Measurements from ENCODE around the gene HIP1R. TPM values are rescaled to one million over a fixed set of nuclear protein-coding genes. Genes with fewer than 3 reads are reported as not detected.
"Not testable (repeated sequence)": the region's sequence is repeated elsewhere in the genome, so short reads cannot be mapped to it uniquely, and the experiment has no call there.

The HIP1R gene
- total RNA-seq, 1 donor from 2014 or later = 22.2 TPM

DNA sequence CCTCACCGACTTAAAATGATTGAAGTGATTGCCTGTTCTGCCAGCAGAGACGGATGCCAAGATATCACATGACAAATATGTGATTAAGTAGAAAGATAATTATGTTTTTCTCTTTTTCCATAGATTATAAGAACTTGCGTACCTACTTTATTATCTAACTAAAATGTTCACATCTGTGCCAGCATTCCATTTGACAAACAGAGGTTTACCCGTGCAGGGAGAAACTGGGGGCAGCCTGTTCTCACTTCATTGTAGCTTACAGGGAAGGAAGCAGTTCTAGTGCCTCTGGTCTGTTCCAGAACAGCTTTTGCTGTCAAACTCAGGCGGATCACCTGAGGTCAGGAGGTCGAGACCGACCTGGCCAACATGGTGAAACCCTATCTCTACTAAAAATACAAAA is 31.3 kb upstream of the HIP1R start:
- TF ChIP-seq EZH2 (IDR thresholded peaks at IDR 0.05; ENCODE audit: insufficient read depth, low read length) = no peak
- TF ChIP-seq, protein P1, sequence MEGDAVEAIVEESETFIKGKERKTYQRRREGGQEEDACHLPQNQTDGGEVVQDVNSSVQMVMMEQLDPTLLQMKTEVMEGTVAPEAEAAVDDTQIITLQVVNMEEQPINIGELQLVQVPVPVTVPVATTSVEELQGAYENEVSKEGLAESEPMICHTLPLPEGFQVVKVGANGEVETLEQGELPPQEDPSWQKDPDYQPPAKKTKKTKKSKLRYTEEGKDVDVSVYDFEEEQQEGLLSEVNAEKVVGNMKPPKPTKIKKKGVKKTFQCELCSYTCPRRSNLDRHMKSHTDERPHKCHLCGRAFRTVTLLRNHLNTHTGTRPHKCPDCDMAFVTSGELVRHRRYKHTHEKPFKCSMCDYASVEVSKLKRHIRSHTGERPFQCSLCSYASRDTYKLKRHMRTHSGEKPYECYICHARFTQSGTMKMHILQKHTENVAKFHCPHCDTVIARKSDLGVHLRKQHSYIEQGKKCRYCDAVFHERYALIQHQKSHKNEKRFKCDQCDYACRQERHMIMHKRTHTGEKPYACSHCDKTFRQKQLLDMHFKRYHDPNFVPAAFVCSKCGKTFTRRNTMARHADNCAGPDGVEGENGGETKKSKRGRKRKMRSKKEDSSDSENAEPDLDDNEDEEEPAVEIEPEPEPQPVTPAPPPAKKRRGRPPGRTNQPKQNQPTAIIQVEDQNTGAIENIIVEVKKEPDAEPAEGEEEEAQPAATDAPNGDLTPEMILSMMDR (IDR thresholded peaks at IDR 0.05; ENCODE audit: insufficient read depth, low read depth, low read length) = no peak
- H3K4me1 Mint-ChIP-seq (ENCODE audit: low read depth, unreplicated experiment) = peaks cover 8% of the 10 kb centered on the region
- FAIRE-seq = no peak

DNA sequence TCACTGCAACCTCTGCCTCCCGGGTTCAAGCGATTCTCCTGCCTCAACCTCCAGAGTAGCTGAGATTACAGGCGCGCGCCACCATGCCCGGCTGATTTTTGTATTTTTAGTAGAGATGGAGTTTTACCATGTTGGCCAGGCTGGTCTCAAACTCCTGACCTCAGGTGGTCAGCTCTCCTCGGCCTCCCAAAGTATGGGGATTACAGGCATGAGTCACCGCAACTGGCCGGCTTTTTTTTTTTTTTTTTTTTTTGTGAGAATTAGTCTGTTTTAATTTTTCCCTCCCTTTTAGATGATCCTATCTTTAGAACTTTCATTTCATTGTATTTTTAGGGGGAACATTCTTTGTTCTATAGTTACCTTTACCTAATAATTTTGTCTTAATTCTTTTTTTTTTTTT is 30.3 kb upstream of the HIP1R start:
- not testable (repeated sequence) for H3K4me3 Mint-ChIP-seq (ENCODE audit: unreplicated experiment)

More for the DNA sequence above, 31.3 kb upstream of the HIP1R start:
- Histone ChIP-seq H3K27ac (ENCODE audit: low read depth, low read length) (no peak overlapping the region), H3K27me3 (ENCODE audit: insufficient read depth, low read length) (no peaks in the 10 kb centered on the region), H2AFZ (ENCODE audit: low read depth, low read length) (no peak overlapping the region), H3K4me3 (ENCODE audit: insufficient read depth, low read depth, low read length) (no peak overlapping the region), H4K20me1 (ENCODE audit: insufficient read depth, low read length) (no peaks in the 10 kb centered on the region), H3K4me1 (ENCODE audit: insufficient read depth, low read length) (no peaks in the 10 kb centered on the region), H3K9ac (ENCODE audit: low read length) (no peak overlapping the region), H3K4me2 (ENCODE audit: low read length) (no peak overlapping the region), H3K9me3 (ENCODE audit: insufficient read depth, low read depth, low read length) (no peaks in the 10 kb centered on the region), H3K36me3 (ENCODE audit: insufficient read depth, low read length) (no peaks in the 10 kb centered on the region), H3K79me2 (ENCODE audit: insufficient read depth, low read length) (no peaks in the 10 kb centered on the region)
- no peak overlapping the region for H3K27ac Mint-ChIP-seq (ENCODE audit: unreplicated experiment)
- no peak overlapping the region for H3K4me3 Mint-ChIP-seq (ENCODE audit: unreplicated experiment)
- DNase-seq (ENCODE audit: low read depth) = no peak
- H3K9me3 Mint-ChIP-seq (ENCODE audit: unreplicated experiment) = peaks cover 3% of the 10 kb centered on the region
- peaks cover 9% of the 10 kb centered on the region for H3K27me3 Mint-ChIP-seq (ENCODE audit: low read depth, unreplicated experiment)
- H3K36me3 Mint-ChIP-seq (ENCODE audit: low read depth, unreplicated experiment) = peaks cover 6% of the 10 kb centered on the region

DNA sequence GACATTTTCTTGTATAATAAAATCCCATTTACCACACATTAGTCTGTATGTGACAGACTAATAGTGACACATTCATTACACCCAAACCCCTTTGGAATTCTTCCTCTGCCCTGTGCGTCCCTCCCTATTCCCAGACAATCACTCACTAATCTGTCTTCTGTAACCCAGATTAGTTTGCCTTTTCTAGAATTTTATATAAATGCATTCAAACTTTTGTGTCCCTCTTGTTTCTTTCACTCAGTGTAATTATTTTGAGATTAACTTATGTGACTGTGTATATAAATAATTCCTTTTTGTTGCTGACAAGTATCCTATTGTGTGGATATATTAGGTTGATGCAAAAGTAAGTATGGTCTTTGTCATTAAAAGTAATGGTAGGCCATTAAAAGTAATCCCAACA is 27.6 kb upstream of the HIP1R start:
- H3K4me3 ChIP-seq (ENCODE audit: insufficient read depth, low read depth, low read length) = no peak overlapping the region
- H3K4me2 ChIP-seq (ENCODE audit: low read length) = no peak overlapping the region
- H3K79me2 ChIP-seq (ENCODE audit: insufficient read depth, low read length) = no peaks in the 10 kb centered on the region
- FAIRE-seq = no peak
- peaks cover 4% of the 10 kb centered on the region for H3K4me1 Mint-ChIP-seq (ENCODE audit: low read depth, unreplicated experiment)
- no peak overlapping the region for H3K4me3 Mint-ChIP-seq (ENCODE audit: unreplicated experiment)
- no peaks in the 10 kb centered on the region for H3K9me3 ChIP-seq (ENCODE audit: insufficient read depth, low read depth, low read length)
- TF ChIP-seq, protein P1 (IDR thresholded peaks at IDR 0.05; ENCODE audit: insufficient read depth, low read depth, low read length) = no peak
- TF ChIP-seq EZH2 (IDR thresholded peaks at IDR 0.05; ENCODE audit: insufficient read depth, low read length) = no peak
- no peaks in the 10 kb centered on the region for H3K27me3 ChIP-seq (ENCODE audit: insufficient read depth, low read length)
- H3K9me3 Mint-ChIP-seq (ENCODE audit: unreplicated experiment) = peaks cover 3% of the 10 kb centered on the region
- no peak overlapping the region for H3K27ac ChIP-seq (ENCODE audit: low read depth, low read length)
- H3K36me3 Mint-ChIP-seq (ENCODE audit: low read depth, unreplicated experiment) = peaks cover 8% of the 10 kb centered on the region
- H3K27ac Mint-ChIP-seq (ENCODE audit: unreplicated experiment) = peak overlapping the region; percentile 26
- no peaks in the 10 kb centered on the region for H3K36me3 ChIP-seq (ENCODE audit: insufficient read depth, low read length)
- H3K27me3 Mint-ChIP-seq (ENCODE audit: low read depth, unreplicated experiment) = peaks cover 4% of the 10 kb centered on the region
- H4K20me1 ChIP-seq (ENCODE audit: insufficient read depth, low read length) = no peaks in the 10 kb centered on the region
- no peak overlapping the region for H2AFZ ChIP-seq (ENCODE audit: low read depth, low read length)
- no peak for DNase-seq (ENCODE audit: low read depth)
- H3K4me1 ChIP-seq (ENCODE audit: insufficient read depth, low read length) = no peaks in the 10 kb centered on the region
- no peak overlapping the region for H3K9ac ChIP-seq (ENCODE audit: low read length)

More for the DNA sequence above, 30.3 kb upstream of the HIP1R start:
- not testable (repeated sequence) for DNase-seq (ENCODE audit: low read depth); H3K36me3 ChIP-seq (ENCODE audit: insufficient read depth, low read length); H3K4me1 Mint-ChIP-seq (ENCODE audit: low read depth, unreplicated experiment); H3K4me2 ChIP-seq (ENCODE audit: low read length); H3K4me1 ChIP-seq (ENCODE audit: insufficient read depth, low read length); H3K9ac ChIP-seq (ENCODE audit: low read length); H3K9me3 Mint-ChIP-seq (ENCODE audit: unreplicated experiment); H3K79me2 ChIP-seq (ENCODE audit: insufficient read depth, low read length); H3K4me3 ChIP-seq (ENCODE audit: insufficient read depth, low read depth, low read length); H2AFZ ChIP-seq (ENCODE audit: low read depth, low read length); H3K9me3 ChIP-seq (ENCODE audit: insufficient read depth, low read depth, low read length); FAIRE-seq; H3K27ac Mint-ChIP-seq (ENCODE audit: unreplicated experiment); H3K27ac ChIP-seq (ENCODE audit: low read depth, low read length); H3K27me3 Mint-ChIP-seq (ENCODE audit: low read depth, unreplicated experiment); H4K20me1 ChIP-seq (ENCODE audit: insufficient read depth, low read length); H3K27me3 ChIP-seq (ENCODE audit: insufficient read depth, low read length); H3K36me3 Mint-ChIP-seq (ENCODE audit: low read depth, unreplicated experiment)

Data from astrocyte (in vitro differentiated cells and primary cell).